Measurements from ENCODE around the gene MYCBPAP.

Gene MYCBPAP

GRCh38 chr17:50467114-50467854 lies 41.0 kb upstream of the MYCBPAP start:
- CTCF ChIA-PET: interaction anchor here (0.9 to 2.5 kb wide), 4 partner anchors 12 to 39 kb away, joined by 3 to 12 read pairs (median 4); partner anchors contain the start of gene RSAD1
- DNase-seq (ENCODE audit: extremely low spot score): no peak
- TF ChIP-seq CTCF (IDR thresholded peaks at IDR 0.05; ENCODE audit: control extremely low read depth, extremely low read depth, low read depth, missing control alignments): no peak
- POLR2A ChIA-PET: no interaction called here

- no peak for TF ChIP-seq CTCF (IDR thresholded peaks at IDR 0.05; ENCODE audit: control extremely low read depth, extremely low read depth, low read depth, missing control alignments)
- no peak for DNase-seq (ENCODE audit: extremely low spot score)
- ChIA-PET CTCF (interaction anchor here (0.9 to 2.5 kb wide), 5 partner anchors 11 to 71 kb away, joined by 3 to 12 read pairs (median 4); partner anchors contain the start of genes LRRC59 and RSAD1), POLR2A (no interaction called here)
Measured at GRCh38 chr17:50467855-50468303, 40.4 kb upstream of the MYCBPAP start.

GRCh38 chr17:50468304-50469207 lies 39.7 kb upstream of the MYCBPAP start, which contains the start of gene CHAD:
CHAD (minus strand) TSS chr17:50468880; CDS start chr17:50468813, 67 bp downstream.
- DNase-seq (ENCODE audit: extremely low spot score): no peak
- ChIA-PET POLR2A (no interaction called here), CTCF (interaction anchor here (0.9 to 2.5 kb wide), 5 partner anchors 11 to 71 kb away, joined by 3 to 12 read pairs (median 4); partner anchors contain the start of genes LRRC59 and RSAD1)
- no peak for TF ChIP-seq CTCF (IDR thresholded peaks at IDR 0.05; ENCODE audit: control extremely low read depth, extremely low read depth, low read depth, missing control alignments)

- ChIA-PET CTCF (interaction anchor here (2.3 to 2.5 kb wide), 2 partner anchors 10 to 72 kb away, joined by 6 to 12 read pairs; partner anchors contain the start of genes LRRC59 and RSAD1), POLR2A (no interaction called here)
- TF ChIP-seq CTCF (IDR thresholded peaks at IDR 0.05; ENCODE audit: control extremely low read depth, extremely low read depth, low read depth, missing control alignments): no peak
- DNase-seq (ENCODE audit: extremely low spot score): no peak
Measured at GRCh38 chr17:50469208-50469605, 39.0 kb upstream of the MYCBPAP start.

GRCh38 chr17:50469671-50470305 lies 38.5 kb upstream of the MYCBPAP start:
- no peak for DNase-seq (ENCODE audit: extremely low spot score)
- POLR2A ChIA-PET: no interaction called here
- TF ChIP-seq CTCF (IDR thresholded peaks at IDR 0.05; ENCODE audit: control extremely low read depth, extremely low read depth, low read depth, missing control alignments): no peak
- CTCF ChIA-PET: interaction anchor here (0.6 to 2.3 kb wide), 4 partner anchors 9 to 72 kb away, joined by 3 to 8 read pairs (median 6); partner anchors contain the start of gene LRRC59

DNA sequence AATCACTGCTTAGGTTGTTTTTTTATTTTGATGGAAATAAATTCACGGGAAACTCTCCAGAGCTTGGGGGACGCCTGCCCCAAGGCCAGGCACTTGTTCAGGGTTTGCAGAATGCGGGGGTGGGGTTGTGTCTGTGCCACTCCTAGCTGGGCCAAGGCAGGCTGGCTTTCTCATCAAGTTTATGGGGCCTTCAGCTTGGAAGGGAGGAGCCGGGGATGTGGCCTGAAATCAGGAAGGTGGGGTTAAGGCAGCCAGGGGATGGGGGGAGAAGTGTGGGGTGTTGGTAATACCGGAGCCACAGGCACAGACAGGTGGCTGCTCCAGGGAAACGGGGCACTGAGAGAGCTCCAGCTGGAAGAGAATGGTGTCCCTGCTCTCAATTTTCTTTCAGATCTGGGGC lies 37.8 kb upstream of the MYCBPAP start:
- POLR2A ChIA-PET: no interaction called here
- no peak for DNase-seq (ENCODE audit: extremely low spot score)
- CTCF ChIA-PET: interaction anchor here (0.6 to 1.8 kb wide), 4 partner anchors 8 to 73 kb away, joined by 3 to 8 read pairs (median 4); partner anchors contain the start of gene LRRC59
- TF ChIP-seq CTCF (IDR thresholded peaks at IDR 0.05; ENCODE audit: control extremely low read depth, extremely low read depth, low read depth, missing control alignments): no peak

Measured in GM10248 (cell line).